Panc1 (cell line): Measurements from ENCODE around the gene CFAP141.
"Not testable (repeated sequence)": the region's sequence is repeated elsewhere in the genome, so short reads cannot be mapped to it uniquely, and the experiment has no call there.

ENCODE experiments used
- CTCF ChIP-seq: fragments of 450-650 bp; IDR thresholded peaks from 2 replicates; pipeline ENCODE4 v1.5.1; 2017; ENCODE audit warnings: mild to moderate bottlenecking
- POLR2AphosphoS5 ChIP-seq: IDR thresholded peaks from 2 replicates; pipeline ENCODE4 v1.6.1; 2012; ENCODE audit warnings: mild to moderate bottlenecking, low read depth, low read length, moderate library complexity
- SIN3A ChIP-seq: IDR thresholded peaks from 2 replicates; pipeline ENCODE4 v1.6.1; 2012; ENCODE audit warnings: low read depth, mild to moderate bottlenecking, low read length, moderate library complexity, borderline replicate concordance; ENCODE audit not compliant: insufficient read depth
- TCF7L2 ChIP-seq: IDR thresholded peaks from 2 replicates; pipeline ENCODE4 v1.6.1; 2011; ENCODE audit warnings: mild to moderate bottlenecking, low read depth, low read length, inconsistent platforms
- TF ChIP-seq, protein P1 (sequence below), 2 experiments: IDR thresholded peaks; 2 replicates each; pipeline ENCODE4 v1.6.1; 2011 to 2012; ENCODE audit warnings: low read depth in 2 of 2, control low read depth in 1 of 2, low read length in 1 of 2, mild to moderate bottlenecking in 1 of 2, moderate library complexity in 1 of 2; ENCODE audit not compliant: insufficient read depth in 1 of 2

DNA sequence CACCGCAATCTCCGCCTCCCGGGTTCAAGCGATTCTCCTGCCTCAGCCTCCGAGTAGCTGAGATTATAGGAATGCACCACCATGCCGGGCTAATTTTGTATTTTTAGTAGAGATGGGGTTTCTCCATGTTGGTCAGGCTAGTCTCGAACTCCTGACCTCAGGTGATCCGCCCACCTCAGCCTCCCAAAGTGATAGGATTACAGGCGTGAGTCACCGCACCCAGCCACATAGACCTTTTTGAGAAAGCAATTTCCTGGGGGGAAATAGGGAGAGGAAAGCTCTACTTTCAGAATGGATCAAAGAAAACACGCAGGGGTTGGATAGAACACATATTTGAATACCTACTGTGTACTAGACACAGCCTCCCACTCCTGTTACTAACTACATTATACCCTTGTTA lies 355 bp downstream of the CFAP141 start:
- TF ChIP-seq CTCF, POLR2AphosphoS5, TCF7L2, SIN3A: not testable (repeated sequence)
- TF ChIP-seq, protein P1, sequence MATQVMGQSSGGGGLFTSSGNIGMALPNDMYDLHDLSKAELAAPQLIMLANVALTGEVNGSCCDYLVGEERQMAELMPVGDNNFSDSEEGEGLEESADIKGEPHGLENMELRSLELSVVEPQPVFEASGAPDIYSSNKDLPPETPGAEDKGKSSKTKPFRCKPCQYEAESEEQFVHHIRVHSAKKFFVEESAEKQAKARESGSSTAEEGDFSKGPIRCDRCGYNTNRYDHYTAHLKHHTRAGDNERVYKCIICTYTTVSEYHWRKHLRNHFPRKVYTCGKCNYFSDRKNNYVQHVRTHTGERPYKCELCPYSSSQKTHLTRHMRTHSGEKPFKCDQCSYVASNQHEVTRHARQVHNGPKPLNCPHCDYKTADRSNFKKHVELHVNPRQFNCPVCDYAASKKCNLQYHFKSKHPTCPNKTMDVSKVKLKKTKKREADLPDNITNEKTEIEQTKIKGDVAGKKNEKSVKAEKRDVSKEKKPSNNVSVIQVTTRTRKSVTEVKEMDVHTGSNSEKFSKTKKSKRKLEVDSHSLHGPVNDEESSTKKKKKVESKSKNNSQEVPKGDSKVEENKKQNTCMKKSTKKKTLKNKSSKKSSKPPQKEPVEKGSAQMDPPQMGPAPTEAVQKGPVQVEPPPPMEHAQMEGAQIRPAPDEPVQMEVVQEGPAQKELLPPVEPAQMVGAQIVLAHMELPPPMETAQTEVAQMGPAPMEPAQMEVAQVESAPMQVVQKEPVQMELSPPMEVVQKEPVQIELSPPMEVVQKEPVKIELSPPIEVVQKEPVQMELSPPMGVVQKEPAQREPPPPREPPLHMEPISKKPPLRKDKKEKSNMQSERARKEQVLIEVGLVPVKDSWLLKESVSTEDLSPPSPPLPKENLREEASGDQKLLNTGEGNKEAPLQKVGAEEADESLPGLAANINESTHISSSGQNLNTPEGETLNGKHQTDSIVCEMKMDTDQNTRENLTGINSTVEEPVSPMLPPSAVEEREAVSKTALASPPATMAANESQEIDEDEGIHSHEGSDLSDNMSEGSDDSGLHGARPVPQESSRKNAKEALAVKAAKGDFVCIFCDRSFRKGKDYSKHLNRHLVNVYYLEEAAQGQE (IDR thresholded peaks at IDR 0.05; ENCODE audit: insufficient read depth in 1 of 2, low read depth in 2 of 2, low read length in 1 of 2): not testable (repeated sequence)
